Endothelial cell (in vitro differentiated cells): Measurements from ENCODE around the gene OR4F17. TPM values are rescaled to one million over a fixed set of nuclear protein-coding genes. Genes with fewer than 3 reads are reported as not detected.
"Not testable (repeated sequence)": the region's sequence is repeated elsewhere in the genome, so short reads cannot be mapped to it uniquely, and the experiment has no call there.

Experiments used
- DNase-seq: peaks from one replicate; pipeline ENCODE4 v3.0.0; 2021; ENCODE audit warnings: low spot score
- H3K27ac Mint-ChIP-seq: one replicate; pipeline ENCODE4 v1.8.0; 2021; ENCODE audit warnings: mixed read lengths, inconsistent platforms; ENCODE audit not compliant: unreplicated experiment
- H3K27me3 Mint-ChIP-seq: one replicate; pipeline ENCODE4 v1.8.0; 2021; ENCODE audit warnings: mild to moderate bottlenecking, moderate library complexity, mixed read lengths, inconsistent platforms; ENCODE audit not compliant: unreplicated experiment
- H3K36me3 Mint-ChIP-seq: one replicate; pipeline ENCODE4 v1.8.0; 2021; ENCODE audit warnings: mild to moderate bottlenecking, low read depth, mixed read lengths, inconsistent platforms; ENCODE audit not compliant: unreplicated experiment
- H3K4me1 Mint-ChIP-seq: one replicate; pipeline ENCODE4 v1.8.0; 2021; ENCODE audit warnings: mild to moderate bottlenecking, mixed read lengths, inconsistent platforms; ENCODE audit not compliant: unreplicated experiment
- H3K4me3 Mint-ChIP-seq: one replicate; pipeline ENCODE4 v1.8.0; 2021; ENCODE audit warnings: mild to moderate bottlenecking, mixed read lengths, inconsistent platforms; ENCODE audit not compliant: unreplicated experiment
- H3K9me3 Mint-ChIP-seq: one replicate; pipeline ENCODE4 v1.8.0; 2021; ENCODE audit warnings: mixed read lengths, inconsistent platforms; ENCODE audit not compliant: unreplicated experiment
- long read RNA-seq: library from polyadenylated mRNA; unstranded; transcript quantifications from one replicate; pipeline ENCODE4 v2.0.0, GENCODE V29; 2020; ENCODE audit not compliant: unreplicated experiment
- total RNA-seq: library from RNA; stranded (reverse); fragmentation: NEBNext Ultra II Directional; extraction: Animal tissue kit (Norgen Biotek cat#: 25700); gene quantifications from one replicate; pipeline ENCODE4 v1.2.1, GENCODE V29; 2021; ENCODE audit not compliant: unreplicated experiment

Gene OR4F17, protein sequence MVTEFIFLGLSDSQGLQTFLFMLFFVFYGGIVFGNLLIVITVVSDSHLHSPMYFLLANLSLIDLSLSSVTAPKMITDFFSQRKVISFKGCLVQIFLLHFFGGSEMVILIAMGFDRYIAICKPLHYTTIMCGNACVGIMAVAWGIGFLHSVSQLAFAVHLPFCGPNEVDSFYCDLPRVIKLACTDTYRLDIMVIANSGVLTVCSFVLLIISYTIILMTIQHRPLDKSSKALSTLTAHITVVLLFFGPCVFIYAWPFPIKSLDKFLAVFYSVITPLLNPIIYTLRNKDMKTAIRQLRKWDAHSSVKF
- total RNA-seq, result not detected
- long read RNA-seq, result 0 reads

DNA sequence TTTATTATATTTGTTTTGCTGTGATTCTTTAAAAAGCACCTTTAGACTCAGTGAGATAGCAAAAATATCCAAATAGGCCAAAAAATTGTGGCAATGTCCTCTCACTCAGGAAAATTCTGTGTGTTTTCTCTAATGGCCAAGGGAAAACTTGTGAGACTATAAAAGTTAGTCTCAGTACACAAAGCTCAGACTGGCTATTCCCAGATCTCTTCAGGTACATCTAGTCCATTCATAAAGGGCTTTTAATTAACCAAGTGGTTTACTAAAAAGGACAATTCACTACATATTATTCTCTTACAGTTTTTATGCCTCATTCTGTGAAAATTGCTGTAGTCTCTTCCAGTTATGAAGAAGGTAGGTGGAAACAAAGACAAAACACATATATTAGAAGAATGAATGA lies at the start of gene OR4F17:
TSS of gene OR4F17 (plus strand) at position 301 of the 400 bp plus-strand sequence. CDS start 3,575 bp downstream, outside the sequence.
- H3K9me3 Mint-ChIP-seq, H3K27me3 Mint-ChIP-seq, H3K36me3 Mint-ChIP-seq, H3K27ac Mint-ChIP-seq, DNase-seq, H3K4me1 Mint-ChIP-seq, H3K4me3 Mint-ChIP-seq: not testable (repeated sequence)

- not testable (repeated sequence) for H3K27me3 Mint-ChIP-seq, H3K9me3 Mint-ChIP-seq, H3K36me3 Mint-ChIP-seq, H3K4me1 Mint-ChIP-seq, H3K4me3 Mint-ChIP-seq, H3K27ac Mint-ChIP-seq
- peak; percentile 32 for DNase-seq
Measured at GRCh38 chr19:70793-71192, 36.1 kb upstream of the OR4F17 start.

- H3K4me3 Mint-ChIP-seq, DNase-seq, H3K9me3 Mint-ChIP-seq, H3K4me1 Mint-ChIP-seq, H3K27ac Mint-ChIP-seq, H3K36me3 Mint-ChIP-seq, H3K27me3 Mint-ChIP-seq: not testable (repeated sequence)
Measured at GRCh38 chr19:82864-83263, 24.0 kb upstream of the OR4F17 start.

GRCh38 chr19:83626-84025 lies 23.3 kb upstream of the OR4F17 start:
- not testable (repeated sequence) for H3K4me3 Mint-ChIP-seq, H3K27me3 Mint-ChIP-seq, H3K27ac Mint-ChIP-seq, H3K9me3 Mint-ChIP-seq, H3K36me3 Mint-ChIP-seq, H3K4me1 Mint-ChIP-seq, DNase-seq

- H3K36me3 Mint-ChIP-seq, H3K9me3 Mint-ChIP-seq, H3K4me3 Mint-ChIP-seq, H3K27ac Mint-ChIP-seq, H3K4me1 Mint-ChIP-seq, DNase-seq, H3K27me3 Mint-ChIP-seq: not testable (repeated sequence)
Measured at GRCh38 chr19:90678-91077, 16.2 kb upstream of the OR4F17 start.

DNA sequence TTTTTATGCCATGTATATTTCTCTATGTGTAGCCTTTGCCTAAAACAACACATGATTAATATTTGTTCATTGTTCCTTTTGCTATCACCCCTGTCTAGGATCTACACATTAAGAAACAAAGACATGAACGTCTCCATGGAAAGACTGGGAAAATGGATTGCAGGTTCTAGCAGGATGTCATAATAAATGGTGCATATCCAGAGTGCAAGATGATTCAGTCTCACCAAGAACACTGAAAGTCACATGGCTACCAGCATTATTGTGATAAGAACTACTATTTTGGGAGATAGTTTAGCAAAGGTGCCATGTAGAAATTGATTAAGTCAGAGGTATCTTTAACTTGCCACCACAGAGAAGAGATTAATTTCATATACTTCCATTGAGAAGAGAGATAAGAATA lies 12.1 kb upstream of the OR4F17 start:
- DNase-seq, H3K4me3 Mint-ChIP-seq, H3K9me3 Mint-ChIP-seq, H3K4me1 Mint-ChIP-seq, H3K27me3 Mint-ChIP-seq, H3K36me3 Mint-ChIP-seq, H3K27ac Mint-ChIP-seq: not testable (repeated sequence)

GRCh38 chr19:97647-98046 lies 9.3 kb upstream of the OR4F17 start:
- not testable (repeated sequence) for DNase-seq, H3K36me3 Mint-ChIP-seq, H3K4me1 Mint-ChIP-seq, H3K4me3 Mint-ChIP-seq, H3K9me3 Mint-ChIP-seq, H3K27me3 Mint-ChIP-seq, H3K27ac Mint-ChIP-seq

GRCh38 chr19:120443-121140 lies 13.7 kb downstream of the OR4F17 start:
- not testable (repeated sequence) for H3K4me3 Mint-ChIP-seq, H3K27ac Mint-ChIP-seq, H3K9me3 Mint-ChIP-seq, DNase-seq, H3K4me1 Mint-ChIP-seq, H3K27me3 Mint-ChIP-seq, H3K36me3 Mint-ChIP-seq

Other genes with a start within 250 kb of the OR4F17 start
- gene PLPP2, start 184.3 kb downstream of the OR4F17 start, total RNA-seq, result 26.2 TPM
- gene MIER2, start 237.7 kb downstream of the OR4F17 start, total RNA-seq, result 44.1 TPM